Activated CD4-positive, CD25-positive, alpha-beta regulatory T cell treated with anti-CD3 and anti-CD28 coated beads, Interleukin-2, amount 50 U/mL, for 72 hours (primary cell): ENCODE results near the gene GMDS.

Experiments
- DNase-seq: peaks from one replicate; pipeline ENCODE4 v3.0.0; 2021

Gene GMDS

GRCh38 chr6:1878330-1878729 is 367.1 kb downstream of the GMDS start:
- DNase-seq, result no peak

GRCh38 chr6:1873781-1874180 is 371.6 kb downstream of the GMDS start:
- DNase-seq, result no peak

- no peak for DNase-seq
Observed at GRCh38 chr6:1872649-1873131, 372.7 kb downstream of the GMDS start.

- no peak for DNase-seq
Observed at GRCh38 chr6:1871724-1872315, 373.6 kb downstream of the GMDS start.

- DNase-seq, result no peak
Observed at GRCh38 chr6:1870932-1871331, 374.5 kb downstream of the GMDS start.

- no peak for DNase-seq
Observed at GRCh38 chr6:1870251-1870650, 375.2 kb downstream of the GMDS start.

GRCh38 chr6:1869769-1870168 is 375.6 kb downstream of the GMDS start:
- DNase-seq, result no peak

GRCh38 chr6:1869308-1869707 is 376.1 kb downstream of the GMDS start:
- no peak for DNase-seq

- DNase-seq, result no peak
Observed at GRCh38 chr6:1868561-1869261, 376.7 kb downstream of the GMDS start.

- DNase-seq, result no peak
Observed at GRCh38 chr6:1867197-1867596, 378.2 kb downstream of the GMDS start.

GRCh38 chr6:1865585-1865984 is 379.8 kb downstream of the GMDS start:
- no peak for DNase-seq

GRCh38 chr6:1864496-1864895 is 380.9 kb downstream of the GMDS start:
- no peak for DNase-seq

GRCh38 chr6:1862411-1862810 is 383.0 kb downstream of the GMDS start:
- no peak for DNase-seq

GRCh38 chr6:1860756-1861348 is 384.6 kb downstream of the GMDS start:
- no peak for DNase-seq

- no peak for DNase-seq
Observed at GRCh38 chr6:1858859-1859258, 386.5 kb downstream of the GMDS start.

GRCh38 chr6:1858196-1858595 is 387.2 kb downstream of the GMDS start:
- no peak for DNase-seq

GRCh38 chr6:1856381-1856780 is 389.0 kb downstream of the GMDS start:
- DNase-seq, result no peak

GRCh38 chr6:1855890-1856289 is 389.5 kb downstream of the GMDS start:
- no peak for DNase-seq

GRCh38 chr6:1854296-1854695 is 391.1 kb downstream of the GMDS start:
- no peak for DNase-seq

- no peak for DNase-seq
Observed at GRCh38 chr6:1853761-1854160, 391.6 kb downstream of the GMDS start.

GRCh38 chr6:1851681-1852456 is 393.5 kb downstream of the GMDS start:
- no peak for DNase-seq

- no peak for DNase-seq
Observed at GRCh38 chr6:1850840-1851157, 394.6 kb downstream of the GMDS start.

- DNase-seq, result no peak
Observed at GRCh38 chr6:1850121-1850839, 395.1 kb downstream of the GMDS start.
